ENCODE results near the gene SPATA20.

DNA sequence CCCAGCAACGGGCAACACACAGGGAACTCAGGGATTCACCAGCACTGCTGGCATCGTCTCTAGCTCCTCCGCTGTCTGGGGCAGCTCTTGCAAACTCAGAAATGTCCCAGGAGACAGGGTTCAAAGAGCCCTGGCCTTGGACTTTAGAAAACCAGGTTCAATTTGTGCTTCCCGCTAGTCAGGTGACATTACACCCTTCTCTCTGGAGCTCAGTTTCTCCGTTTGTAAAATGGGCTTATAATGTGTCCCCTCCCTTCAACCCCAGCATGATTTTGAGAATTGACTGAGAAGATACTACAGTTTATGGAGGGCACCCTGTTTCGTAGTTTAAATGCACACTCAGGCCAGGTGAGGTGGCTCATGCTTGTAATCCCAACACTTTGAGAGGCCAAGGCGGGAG, 40.7 kb upstream of the SPATA20 start:
- TF ChIP-seq, protein P1, sequence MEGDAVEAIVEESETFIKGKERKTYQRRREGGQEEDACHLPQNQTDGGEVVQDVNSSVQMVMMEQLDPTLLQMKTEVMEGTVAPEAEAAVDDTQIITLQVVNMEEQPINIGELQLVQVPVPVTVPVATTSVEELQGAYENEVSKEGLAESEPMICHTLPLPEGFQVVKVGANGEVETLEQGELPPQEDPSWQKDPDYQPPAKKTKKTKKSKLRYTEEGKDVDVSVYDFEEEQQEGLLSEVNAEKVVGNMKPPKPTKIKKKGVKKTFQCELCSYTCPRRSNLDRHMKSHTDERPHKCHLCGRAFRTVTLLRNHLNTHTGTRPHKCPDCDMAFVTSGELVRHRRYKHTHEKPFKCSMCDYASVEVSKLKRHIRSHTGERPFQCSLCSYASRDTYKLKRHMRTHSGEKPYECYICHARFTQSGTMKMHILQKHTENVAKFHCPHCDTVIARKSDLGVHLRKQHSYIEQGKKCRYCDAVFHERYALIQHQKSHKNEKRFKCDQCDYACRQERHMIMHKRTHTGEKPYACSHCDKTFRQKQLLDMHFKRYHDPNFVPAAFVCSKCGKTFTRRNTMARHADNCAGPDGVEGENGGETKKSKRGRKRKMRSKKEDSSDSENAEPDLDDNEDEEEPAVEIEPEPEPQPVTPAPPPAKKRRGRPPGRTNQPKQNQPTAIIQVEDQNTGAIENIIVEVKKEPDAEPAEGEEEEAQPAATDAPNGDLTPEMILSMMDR (IDR thresholded peaks at IDR 0.05; ENCODE audit: borderline replicate concordance, extremely low read depth, low read length, poor library complexity, severe bottlenecking): no peak
- TF ChIP-seq EZH2 (IDR thresholded peaks at IDR 0.05; ENCODE audit: borderline replicate concordance, low read depth, low read length, severe bottlenecking): no peak
